HCT116 (cell line): Measurements from ENCODE around the gene COL5A1. TPM values are rescaled to one million over a fixed set of nuclear protein-coding genes. Genes with fewer than 3 reads are reported as not detected.

Experiments
- ATAC-seq: fragments of 200-7000 bp; cut with Tn5 transposase; 2 replicates; pipeline ENCODE4 v1.9.1; 2020; ENCODE audit warnings: mild to moderate bottlenecking, moderate library complexity
- BruUV-seq: library from RNA; stranded (reverse); fragments of 400-500 nt; replicated peaks from 2 replicates; lab custom pipeline; 2021; lab: Mats Ljungman, UMichigan
- CTCF ChIA-PET: fragments of 300-600 bp; sonication (Branson Sonifier 250); formaldehyde crosslinking; loops from one replicate; lab custom pipeline; 2021; ENCODE audit warnings: antibody characterized with exemption; lab: Charles Lee
- POLR2A ChIA-PET: fragments of 300-600, 350-600 bp; sonication (Branson Sonifier 250); formaldehyde crosslinking; loops from one replicate; lab custom pipeline; 2021; ENCODE audit warnings: antibody characterized with exemption; lab: Charles Lee
- RAD21 ChIA-PET, 2 experiments: fragments of 300-600 bp; sonication (Branson Sonifier 250); formaldehyde crosslinking; loops; one replicate each; lab custom pipeline; 2023; ENCODE audit warnings: low total read pairs in 2 of 2; ENCODE audit not compliant: uncharacterized antibody in 2 of 2, unreplicated experiment in 2 of 2, low non-redundant PET in 1 of 2; lab: Charles Lee
- DNase-seq: peaks from one replicate; pipeline ENCODE4 v3.0.0-alpha.2; 2010; ENCODE audit warnings: low read depth, low spot score
- H2AFZ ChIP-seq: fragments of 200-600 bp; shearing (Covaris generic), sonication (generic); 2 replicates; pipeline ENCODE4 v1.6.1; 2017; ENCODE audit warnings: low read depth, mixed run types, mixed read lengths, antibody characterized with exemption, low read length; ENCODE audit not compliant: poor library complexity, severe bottlenecking
- H3K27ac ChIP-seq: 2 replicates; pipeline ENCODE4 v1.5.1; 2012; ENCODE audit warnings: low read depth, low read length
- H3K27me3 ChIP-seq: fragments of 200-600 bp; sonication (generic); 2 replicates; pipeline ENCODE4 v1.6.1; 2016; ENCODE audit warnings: mixed run types, low read length, mixed read lengths; ENCODE audit not compliant: insufficient read depth
- H3K36me3 ChIP-seq, 2 experiments: fragments of 200-500 bp in 1 of 2; fragments of 200-600 bp in 1 of 2; sonication (Bioruptor generic) in 1 of 2; sonication (generic) in 1 of 2; 2 replicates each; pipeline versions ENCODE4 v1.5.1 to v1.6.1; 2014 to 2016; ENCODE audit warnings: low read length in 2 of 2, inconsistent platforms in 1 of 2, mixed read lengths in 1 of 2, mixed run types in 1 of 2; ENCODE audit not compliant: insufficient read depth in 2 of 2, control insufficient read depth in 1 of 2
- H3K4me1 ChIP-seq, 2 experiments: fragments of 200-600 bp in 1 of 2; sonication (generic) in 1 of 2; 2 replicates each; pipeline versions ENCODE4 v1.5.1 to v1.6.1; 2012 to 2017; ENCODE audit warnings: low read length in 2 of 2, inconsistent platforms in 1 of 2, mild to moderate bottlenecking in 1 of 2, mixed read lengths in 1 of 2, mixed run types in 1 of 2, moderate library complexity in 1 of 2; ENCODE audit not compliant: insufficient read depth in 2 of 2, control insufficient read depth in 1 of 2
- H3K4me2 ChIP-seq: fragments of 200-600 bp; sonication (generic); 2 replicates; pipeline ENCODE4 v1.6.1; 2017; ENCODE audit warnings: mixed run types, low read length, mixed read lengths
- H3K4me3 ChIP-seq, 2 experiments: fragments of 200-600 bp in 1 of 2; sonication (generic) in 1 of 2; replicated peaks in 1 of 2; 2 replicates each; pipeline ENCODE4 v1.5.1; 2011 to 2016; ENCODE audit warnings: low read length in 2 of 2, control low read depth in 1 of 2, low read depth in 1 of 2, mild to moderate bottlenecking in 1 of 2, mixed read lengths in 1 of 2, mixed run types in 1 of 2
- H3K79me2 ChIP-seq: fragments of 200-600 bp; sonication (generic); 2 replicates; pipeline ENCODE4 v1.6.1; 2017; ENCODE audit warnings: mild to moderate bottlenecking, mixed run types, low read length, moderate library complexity, mixed read lengths; ENCODE audit not compliant: insufficient read depth
- H3K9ac ChIP-seq: fragments of 200-600 bp; sonication (generic); 2 replicates; pipeline ENCODE4 v1.6.1; 2016; ENCODE audit warnings: low read length, mixed read lengths
- H3K9me2 ChIP-seq: fragments of 200-600 bp; sonication (generic), shearing (Covaris generic); 2 replicates; pipeline ENCODE4 v1.6.1; 2017; ENCODE audit warnings: mixed run types, mild to moderate bottlenecking, moderate library complexity; ENCODE audit not compliant: insufficient read depth
- H3K9me3 ChIP-seq, 2 experiments: fragments of 200-500 bp in 1 of 2; fragments of 200-600 bp in 1 of 2; sonication (Bioruptor generic) in 1 of 2; sonication (generic) in 1 of 2; 2 replicates each; pipeline ENCODE4 v1.6.1; 2014 to 2017; ENCODE audit warnings: low read length in 2 of 2, mixed read lengths in 2 of 2, inconsistent platforms in 1 of 2, low read depth in 1 of 2, mild to moderate bottlenecking in 1 of 2, mixed run types in 1 of 2, moderate library complexity in 1 of 2; ENCODE audit not compliant: control insufficient read depth in 1 of 2, insufficient read depth in 1 of 2
- H4K20me1 ChIP-seq: fragments of 200-600 bp; sonication (generic), shearing (Covaris generic); 2 replicates; pipeline ENCODE4 v1.6.1; 2017; ENCODE audit warnings: mixed run types, mild to moderate bottlenecking, moderate library complexity; ENCODE audit not compliant: insufficient read depth
- CBX3 ChIP-seq: IDR thresholded peaks from 2 replicates; pipeline ENCODE4 v1.6.1; 2012; ENCODE audit warnings: low read depth
- CEBPB ChIP-seq: IDR thresholded peaks from 2 replicates; pipeline ENCODE4 v1.6.1; 2012; ENCODE audit warnings: low read depth
- EGR1 ChIP-seq: IDR thresholded peaks from 2 replicates; pipeline ENCODE4 v1.6.1; 2012; ENCODE audit warnings: low read depth
- EZH2phosphoT487 ChIP-seq: fragments of 200-600 bp; IDR thresholded peaks from 2 replicates; pipeline ENCODE4 v1.6.1; 2018; ENCODE audit warnings: antibody characterized with exemption, borderline replicate concordance
- JUND ChIP-seq: IDR thresholded peaks from 2 replicates; pipeline ENCODE4 v1.6.1; 2012
- POLR2A ChIP-seq: IDR thresholded peaks from 2 replicates; pipeline ENCODE4 v1.7.0; 2011; ENCODE audit warnings: borderline replicate concordance; ENCODE audit not compliant: insufficient read depth, insufficient read length; ENCODE audit errors: extremely low read depth
- SIN3A ChIP-seq: IDR thresholded peaks from 2 replicates; pipeline ENCODE4 v1.6.1; 2012; ENCODE audit warnings: low read depth
- SP1 ChIP-seq: IDR thresholded peaks from 2 replicates; pipeline ENCODE4 v1.6.1; 2012; ENCODE audit warnings: low read depth
- intact Hi-C: fragments of 100-400 bp; cut with micrococcal nuclease; formaldehyde crosslinking; loops from 2 replicates; pipeline ENCODE4 v1.10.0; 2022
- total RNA-seq: library from RNA; stranded (reverse); gene quantifications from one replicate; pipeline ENCODE4 v1.2.1, GENCODE V29; 2021; ENCODE audit not compliant: unreplicated experiment
- TF ChIP-seq, protein P1 (sequence below): IDR thresholded peaks from 2 replicates; pipeline ENCODE4 v1.6.1; 2012
- TF ChIP-seq, protein P2 (sequence below): IDR thresholded peaks from 2 replicates; pipeline ENCODE4 v1.6.1; 2011; ENCODE audit warnings: mild to moderate bottlenecking, low read length, moderate library complexity; ENCODE audit not compliant: insufficient replicate concordance; ENCODE audit errors: extremely low read depth

COL5A1 gene
- total RNA-seq, 1 experiment from 2014 or later: 0.30 TPM

GRCh38 chr9:134795446-134795845 is 153.8 kb downstream of the COL5A1 start:
- DNase-seq (no peak), ATAC-seq (no peak)
- Histone ChIP-seq H3K79me2 (no peaks in the 10 kb centered on the region), H3K9me2 (no peaks in the 10 kb centered on the region), H3K27me3 (no peaks in the 10 kb centered on the region; the same call in 1 of the 2 replicates), H3K4me1 (no peaks in the 10 kb centered on the region), H4K20me1 (no peaks in the 10 kb centered on the region), H3K36me3 (no peaks in the 10 kb centered on the region), H3K4me3 (no peak overlapping the region), H3K9ac (no peak overlapping the region), H3K9me3 (no peaks in the 10 kb centered on the region), H3K27ac (no peak overlapping the region), H2AFZ (no peak overlapping the region), H3K4me2 (no peak overlapping the region)
- CTCF ChIA-PET: no interaction called here
- POLR2A ChIA-PET: no interaction called here
- BruUV-seq: no TSS peak
- RAD21 ChIA-PET: interaction anchor here in 1 of 2 experiments (0.7 kb wide), 1 partner anchor 253 kb away, joined by 3 read pairs; no protein-coding TSS in a partner anchor
- intact Hi-C loops: no loop called here
- no peak for TF ChIP-seq CEBPB
- TF ChIP-seq EZH2phosphoT487: no peak

GRCh38 chr9:134796882-134797281 is 155.3 kb downstream of the COL5A1 start:
- DNase-seq: no peak
- no peaks in the 10 kb centered on the region for H3K9me3 ChIP-seq
- no peak for ATAC-seq
- H3K27me3 ChIP-seq: no peaks in the 10 kb centered on the region; the same call in 1 of the 2 replicates
- no peaks in the 10 kb centered on the region for H3K4me1 ChIP-seq
- ChIA-PET POLR2A (no interaction called here), CTCF (no interaction called here), RAD21 (no interaction called here)
- no peak overlapping the region for H3K4me2 ChIP-seq
- intact Hi-C loops: no loop called here
- TF ChIP-seq CBX3 (no peak), EGR1 (no peak), POLR2A (no peak), SP1 (no peak), JUND (no peak), SIN3A (no peak)
- TF ChIP-seq, protein P1, sequence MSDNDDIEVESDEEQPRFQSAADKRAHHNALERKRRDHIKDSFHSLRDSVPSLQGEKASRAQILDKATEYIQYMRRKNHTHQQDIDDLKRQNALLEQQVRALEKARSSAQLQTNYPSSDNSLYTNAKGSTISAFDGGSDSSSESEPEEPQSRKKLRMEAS: no peak
- TF ChIP-seq, protein P2, sequence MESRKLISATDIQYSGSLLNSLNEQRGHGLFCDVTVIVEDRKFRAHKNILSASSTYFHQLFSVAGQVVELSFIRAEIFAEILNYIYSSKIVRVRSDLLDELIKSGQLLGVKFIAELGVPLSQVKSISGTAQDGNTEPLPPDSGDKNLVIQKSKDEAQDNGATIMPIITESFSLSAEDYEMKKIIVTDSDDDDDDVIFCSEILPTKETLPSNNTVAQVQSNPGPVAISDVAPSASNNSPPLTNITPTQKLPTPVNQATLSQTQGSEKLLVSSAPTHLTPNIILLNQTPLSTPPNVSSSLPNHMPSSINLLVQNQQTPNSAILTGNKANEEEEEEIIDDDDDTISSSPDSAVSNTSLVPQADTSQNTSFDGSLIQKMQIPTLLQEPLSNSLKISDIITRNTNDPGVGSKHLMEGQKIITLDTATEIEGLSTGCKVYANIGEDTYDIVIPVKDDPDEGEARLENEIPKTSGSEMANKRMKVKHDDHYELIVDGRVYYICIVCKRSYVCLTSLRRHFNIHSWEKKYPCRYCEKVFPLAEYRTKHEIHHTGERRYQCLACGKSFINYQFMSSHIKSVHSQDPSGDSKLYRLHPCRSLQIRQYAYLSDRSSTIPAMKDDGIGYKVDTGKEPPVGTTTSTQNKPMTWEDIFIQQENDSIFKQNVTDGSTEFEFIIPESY: no peak
- no peak overlapping the region for H3K4me3 ChIP-seq
- no peak overlapping the region for H2AFZ ChIP-seq
- H3K27ac ChIP-seq: no peak overlapping the region
- no TSS peak for BruUV-seq
- H3K9ac ChIP-seq: no peak overlapping the region
- no peaks in the 10 kb centered on the region for H3K79me2 ChIP-seq
- no peaks in the 10 kb centered on the region for H3K36me3 ChIP-seq
- H3K9me2 ChIP-seq: no peaks in the 10 kb centered on the region
- no peaks in the 10 kb centered on the region for H4K20me1 ChIP-seq
